Mononuclear cell (primary cell): ENCODE data around the gene UTP4. TPM values are rescaled to one million over a fixed set of nuclear protein-coding genes. Genes with fewer than 3 reads are reported as not detected.

ENCODE experiments used
- H3K27me3 ChIP-seq: 2 replicates; pipeline ENCODE4 v1.6.0; 2011; ENCODE audit warnings: low read length, control low read depth; ENCODE audit not compliant: insufficient read depth
- H3K4me1 ChIP-seq: 2 replicates; pipeline ENCODE4 v1.5.1; 2011; ENCODE audit warnings: mild to moderate bottlenecking, low read length, control low read depth; ENCODE audit not compliant: insufficient read depth
- H3K4me3 ChIP-seq: 2 replicates; pipeline ENCODE4 v1.5.1; 2011; ENCODE audit warnings: mild to moderate bottlenecking, low read length, moderate library complexity
- H3K9me3 ChIP-seq: 2 replicates; pipeline ENCODE4 v1.5.1; 2011; ENCODE audit warnings: low read depth, mild to moderate bottlenecking, control low read depth, low read length
- total RNA-seq: library from RNA; depleted of rRNA; stranded (reverse); fragments of >200 nt; gene quantifications from one replicate; pipeline ENCODE4 v1.2.3, GENCODE V29; 2012

UTP4 gene
- total RNA-seq, 1 donor, result 19.7 TPM

DNA sequence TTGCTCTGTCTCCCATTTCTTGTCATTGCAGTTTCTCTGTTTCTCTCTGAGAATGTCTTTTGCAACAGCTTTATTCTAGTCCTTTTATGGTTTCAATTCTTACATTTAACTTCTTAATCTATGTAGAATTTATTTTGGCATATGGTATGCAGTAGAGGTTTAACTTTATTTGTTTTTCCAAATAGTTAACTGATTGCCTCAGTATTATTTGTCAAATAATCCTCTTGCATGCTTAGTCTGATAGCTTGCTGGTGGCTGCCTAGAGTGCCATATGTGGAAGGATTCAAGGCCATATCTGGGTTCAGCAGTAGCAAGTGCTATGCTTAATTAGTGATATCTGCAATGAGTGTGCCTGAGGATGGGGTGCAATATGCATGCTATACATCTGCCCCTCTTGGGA is 61.4 kb downstream of the UTP4 start:
- peaks cover 3% of the 10 kb centered on the region for H3K27me3 ChIP-seq
- peaks cover 19% of the 10 kb centered on the region for H3K4me1 ChIP-seq
- no peaks in the 10 kb centered on the region for H3K9me3 ChIP-seq
- no peak overlapping the region for H3K4me3 ChIP-seq

DNA sequence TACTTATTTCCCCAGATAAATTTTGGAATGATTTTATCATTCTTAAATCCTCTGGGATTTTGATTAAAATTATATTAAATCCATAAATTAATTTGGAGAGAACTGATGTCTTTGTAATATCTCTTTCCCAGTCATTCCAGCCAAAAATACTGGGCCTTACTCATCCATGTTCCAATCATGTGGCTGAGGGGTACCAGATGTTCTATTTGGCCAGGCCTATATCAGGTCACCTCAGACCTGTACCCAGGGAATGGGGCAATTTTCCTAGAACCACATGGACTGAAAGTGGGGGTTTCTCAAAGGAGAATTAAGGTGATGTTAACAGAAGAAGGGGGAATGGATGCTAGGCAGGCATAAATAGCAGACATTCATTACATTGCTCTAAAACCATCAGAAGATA is 62.0 kb downstream of the UTP4 start:
- Histone ChIP-seq H3K4me1 (peaks cover 19% of the 10 kb centered on the region), H3K27me3 (no peaks in the 10 kb centered on the region), H3K4me3 (no peak overlapping the region), H3K9me3 (no peaks in the 10 kb centered on the region)

- Histone ChIP-seq H3K4me3 (no peak overlapping the region), H3K4me1 (peaks cover 10% of the 10 kb centered on the region), H3K9me3 (no peaks in the 10 kb centered on the region), H3K27me3 (no peaks in the 10 kb centered on the region)
These were observed 63.0 kb downstream of the UTP4 start for GRCh38 chr16:69195369-69196029.

- Histone ChIP-seq H3K27me3 (no peaks in the 10 kb centered on the region), H3K4me3 (no peak overlapping the region), H3K9me3 (no peaks in the 10 kb centered on the region), H3K4me1 (peaks cover 3% of the 10 kb centered on the region)
These were observed 65.1 kb downstream of the UTP4 start for GRCh38 chr16:69197573-69197972.

GRCh38 chr16:69199382-69199781 is 66.9 kb downstream of the UTP4 start:
- Histone ChIP-seq H3K4me1 (peaks cover 3% of the 10 kb centered on the region), H3K9me3 (no peaks in the 10 kb centered on the region), H3K4me3 (no peak overlapping the region), H3K27me3 (no peaks in the 10 kb centered on the region)

GRCh38 chr16:69201291-69201690 is 68.8 kb downstream of the UTP4 start:
- no peak overlapping the region for H3K4me3 ChIP-seq
- H3K27me3 ChIP-seq, result no peaks in the 10 kb centered on the region
- H3K9me3 ChIP-seq, result no peaks in the 10 kb centered on the region
- peaks cover 3% of the 10 kb centered on the region for H3K4me1 ChIP-seq

GRCh38 chr16:69201787-69202186 is 69.3 kb downstream of the UTP4 start:
- Histone ChIP-seq H3K4me1 (peaks cover 3% of the 10 kb centered on the region), H3K9me3 (no peaks in the 10 kb centered on the region), H3K27me3 (no peaks in the 10 kb centered on the region), H3K4me3 (no peak overlapping the region)

DNA sequence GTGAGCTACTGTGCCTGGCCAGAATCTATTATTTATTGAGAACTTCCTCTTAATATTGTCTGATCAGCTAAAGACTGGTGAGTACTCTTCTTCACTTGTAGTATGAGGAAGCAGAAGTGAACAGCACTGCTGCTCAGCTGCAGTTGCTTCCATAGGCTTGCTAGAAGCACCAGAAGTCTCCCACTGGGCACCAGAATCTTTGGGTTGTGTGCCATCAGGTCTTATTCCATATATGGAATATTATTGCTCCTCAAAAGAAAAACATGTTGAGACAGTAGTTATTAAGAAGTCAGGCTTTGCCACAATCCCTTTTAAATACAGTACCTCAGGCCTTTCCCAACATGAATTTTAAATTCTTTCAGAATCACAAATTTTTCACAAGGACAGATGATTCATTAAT is 71.7 kb downstream of the UTP4 start:
- Histone ChIP-seq H3K4me3 (no peak overlapping the region), H3K4me1 (peaks cover 3% of the 10 kb centered on the region), H3K27me3 (no peaks in the 10 kb centered on the region), H3K9me3 (no peaks in the 10 kb centered on the region)

DNA sequence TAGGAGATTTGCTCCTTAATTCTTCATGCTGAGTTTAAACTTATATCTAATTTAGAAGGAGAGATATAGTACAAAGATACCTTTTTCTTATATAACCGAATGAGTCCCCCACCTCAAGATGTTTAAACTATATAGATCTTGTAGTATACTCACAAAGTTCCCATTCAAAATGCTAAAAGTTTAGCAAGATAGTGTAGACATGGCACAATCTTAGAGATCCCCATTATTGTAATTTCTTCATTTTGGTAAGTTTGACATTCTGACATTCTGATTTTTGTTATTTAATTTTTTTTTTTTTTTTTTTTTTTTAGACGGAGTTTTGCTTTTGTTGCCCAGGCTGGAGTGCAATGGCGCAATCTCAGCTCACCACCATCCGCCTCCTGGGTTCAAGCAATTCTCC is 77.3 kb downstream of the UTP4 start:
- Histone ChIP-seq H3K9me3 (no peaks in the 10 kb centered on the region), H3K4me3 (no peak overlapping the region), H3K4me1 (no peaks in the 10 kb centered on the region), H3K27me3 (no peaks in the 10 kb centered on the region)

DNA sequence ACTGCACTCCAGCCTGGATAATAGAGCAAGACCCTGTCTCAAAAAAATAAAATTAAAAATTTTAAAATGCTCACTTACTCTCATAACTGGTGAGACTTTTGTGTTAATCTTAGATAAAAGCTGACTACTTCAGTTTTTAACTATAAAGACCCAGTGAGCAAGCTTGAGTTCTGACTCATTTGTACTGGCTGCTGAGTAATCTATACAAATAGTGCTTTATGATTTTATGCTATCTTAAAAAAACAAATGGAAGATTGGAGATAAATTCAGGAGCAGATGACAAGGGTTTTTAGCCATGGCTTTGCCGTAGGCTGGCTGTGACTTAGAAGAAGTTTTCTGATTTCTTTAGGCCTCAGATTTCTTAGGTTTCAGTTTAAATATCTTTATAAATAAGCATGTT is 85.0 kb downstream of the UTP4 start:
- H3K4me1 ChIP-seq, result no peaks in the 10 kb centered on the region
- H3K9me3 ChIP-seq, result no peaks in the 10 kb centered on the region
- H3K4me3 ChIP-seq, result no peak overlapping the region
- no peaks in the 10 kb centered on the region for H3K27me3 ChIP-seq

Other genes with a start within 250 kb of the UTP4 start
- 0.84 TPM for gene HAS3, start 27.0 kb upstream of the UTP4 start, total RNA-seq
- gene CHTF8, start 61 bp upstream of the UTP4 start, total RNA-seq, result 34.8 TPM
- gene SNTB2, start 54.5 kb downstream of the UTP4 start, total RNA-seq, result 4.4 TPM
- 35.5 TPM for gene VPS4A, start 178.7 kb downstream of the UTP4 start, total RNA-seq
- 2.9 TPM for gene PDF, start 197.9 kb downstream of the UTP4 start, total RNA-seq
- 15.3 TPM for gene COG8, start 206.9 kb downstream of the UTP4 start, total RNA-seq
- gene NIP7, start 207.1 kb downstream of the UTP4 start, total RNA-seq, result 22.5 TPM
- 1.0 TPM for gene TMED6, start 219.1 kb downstream of the UTP4 start, total RNA-seq